WI38 (cell line): ENCODE measurements around the gene PIP4K2A.

ENCODE experiments used
- H3K4me3 ChIP-seq: 2 replicates; pipeline ENCODE4 v1.5.1; 2011; ENCODE audit warnings: low read depth, mild to moderate bottlenecking, control low read depth, low read length
- CTCF ChIP-seq: IDR thresholded peaks from 2 replicates; pipeline ENCODE4 v1.5.1; 2012; ENCODE audit warnings: low read depth, mild to moderate bottlenecking, control low read depth, low read length

PIP4K2A gene

DNA sequence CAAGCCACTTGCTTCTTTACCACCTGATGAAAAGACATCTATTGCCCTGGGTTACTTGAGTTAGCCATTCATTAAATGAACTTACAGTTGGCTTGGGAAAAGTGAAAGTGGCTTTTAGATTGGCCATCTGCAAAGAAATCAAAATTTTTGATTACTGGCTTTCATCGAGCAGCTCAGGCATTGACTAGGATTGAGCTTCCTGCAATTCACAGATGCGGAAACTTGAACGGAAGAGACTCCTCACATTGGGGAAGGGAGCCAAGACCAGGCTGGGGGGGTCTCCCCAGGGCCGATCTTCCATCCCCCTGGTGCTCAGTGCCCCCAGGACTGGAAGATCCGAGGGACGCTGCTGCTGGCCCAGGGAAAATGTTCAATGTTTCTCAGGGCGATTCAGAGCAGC lies 145.4 kb downstream of the PIP4K2A start:
- no peak overlapping the region for H3K4me3 ChIP-seq
- no peak for TF ChIP-seq CTCF

DNA sequence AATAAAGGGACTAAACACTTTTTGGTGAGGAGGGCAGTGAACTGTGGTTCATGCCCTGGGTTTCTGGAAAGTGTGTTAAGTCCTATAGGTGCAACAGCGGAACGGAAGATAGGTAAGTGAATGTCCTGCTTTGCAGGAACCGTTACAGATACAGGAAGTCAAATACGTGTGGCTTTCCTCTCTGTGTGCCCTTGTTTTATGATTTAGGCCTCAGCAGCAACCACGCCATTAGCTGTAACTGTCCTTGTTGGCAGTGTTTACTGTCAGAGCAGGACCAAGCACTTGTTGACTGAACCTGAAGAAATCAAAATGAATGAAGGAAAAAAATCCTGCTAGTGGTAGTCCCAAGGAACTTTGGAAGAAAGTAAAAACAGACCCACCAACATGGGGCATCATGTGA lies 150.3 kb downstream of the PIP4K2A start:
- no peak overlapping the region for H3K4me3 ChIP-seq
- TF ChIP-seq CTCF = no peak

DNA sequence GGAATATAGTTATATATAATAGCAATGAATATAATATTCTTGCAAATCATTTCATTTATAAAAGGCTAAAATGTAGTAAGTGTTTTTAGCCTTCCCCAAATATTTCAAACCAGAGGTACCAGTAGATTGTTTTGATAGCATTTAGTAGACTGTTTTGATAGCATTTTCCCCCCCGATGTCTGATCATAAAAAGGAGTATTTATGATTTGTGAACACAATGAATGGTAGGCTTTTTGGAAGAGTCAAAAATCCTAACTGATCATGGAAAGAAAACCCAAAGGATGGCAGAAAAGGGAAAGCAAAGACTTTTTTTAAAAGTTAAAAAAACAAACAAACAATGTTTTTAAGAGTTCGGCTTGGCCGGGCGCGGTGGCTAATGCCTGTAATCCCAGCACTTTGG lies 152.5 kb downstream of the PIP4K2A start:
- H3K4me3 ChIP-seq = no peak overlapping the region
- no peak for TF ChIP-seq CTCF

- TF ChIP-seq CTCF = no peak
- H3K4me3 ChIP-seq = no peak overlapping the region
These were observed 153.5 kb downstream of the PIP4K2A start for GRCh38 chr10:22560913-22561239.

GRCh38 chr10:22560096-22560912 lies 154.1 kb downstream of the PIP4K2A start:
- no peak for TF ChIP-seq CTCF
- no peak overlapping the region for H3K4me3 ChIP-seq

GRCh38 chr10:22557321-22557720 lies 157.1 kb downstream of the PIP4K2A start:
- TF ChIP-seq CTCF = no peak

GRCh38 chr10:22556774-22557173 lies 157.6 kb downstream of the PIP4K2A start:
- TF ChIP-seq CTCF = no peak
- H3K4me3 ChIP-seq = no peak overlapping the region

More at GRCh38 chr10:22557321-22557720, 157.1 kb downstream of the PIP4K2A start:
- H3K4me3 ChIP-seq = no peak overlapping the region
